Endometrium (tissue), 2 donors: ENCODE results near the gene MYO15A.

Source experiments
- FAIRE-seq: peaks from 2 replicates; lab custom pipeline; 2012; peaks lifted over from hg19 to GRCh38; lab: Jason Lieb, UNC
- donor health status: control.
- donor health status: control.

Gene MYO15A

DNA sequence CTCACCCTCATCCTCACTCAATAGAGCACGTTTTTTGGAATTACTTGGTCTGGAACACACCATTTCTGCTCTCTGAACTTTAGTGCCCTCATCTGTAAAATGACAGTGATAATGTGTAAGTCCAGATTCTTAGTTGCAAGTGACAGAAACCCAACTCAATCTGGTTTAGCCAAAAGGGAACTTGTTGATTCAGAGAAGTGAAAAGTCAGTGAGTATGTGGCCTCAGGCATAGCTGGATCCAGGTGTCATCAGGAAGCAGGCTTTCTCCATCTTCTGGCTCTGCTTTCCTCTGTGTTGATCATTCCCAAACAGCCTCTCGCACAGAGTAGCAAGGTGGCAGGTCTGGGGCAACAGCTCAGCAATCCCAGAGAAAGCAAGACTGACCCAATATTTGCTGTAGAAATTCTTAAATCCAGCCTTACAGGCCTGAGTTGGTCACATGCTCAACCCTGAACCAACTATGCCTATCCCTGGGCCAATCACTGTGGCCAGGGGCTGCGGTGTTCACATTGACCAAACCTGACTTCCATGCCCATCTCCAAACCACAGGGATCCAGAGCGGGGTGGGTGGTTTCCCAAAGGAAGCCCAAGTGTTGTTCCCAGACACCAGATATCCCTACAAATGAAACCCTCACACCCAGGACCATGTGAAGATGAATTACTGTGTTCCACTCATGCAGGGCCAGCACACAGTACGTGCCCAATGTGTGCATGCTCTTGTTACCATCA is 51.7 kb downstream of the MYO15A start:
- FAIRE-seq, result no peak

DNA sequence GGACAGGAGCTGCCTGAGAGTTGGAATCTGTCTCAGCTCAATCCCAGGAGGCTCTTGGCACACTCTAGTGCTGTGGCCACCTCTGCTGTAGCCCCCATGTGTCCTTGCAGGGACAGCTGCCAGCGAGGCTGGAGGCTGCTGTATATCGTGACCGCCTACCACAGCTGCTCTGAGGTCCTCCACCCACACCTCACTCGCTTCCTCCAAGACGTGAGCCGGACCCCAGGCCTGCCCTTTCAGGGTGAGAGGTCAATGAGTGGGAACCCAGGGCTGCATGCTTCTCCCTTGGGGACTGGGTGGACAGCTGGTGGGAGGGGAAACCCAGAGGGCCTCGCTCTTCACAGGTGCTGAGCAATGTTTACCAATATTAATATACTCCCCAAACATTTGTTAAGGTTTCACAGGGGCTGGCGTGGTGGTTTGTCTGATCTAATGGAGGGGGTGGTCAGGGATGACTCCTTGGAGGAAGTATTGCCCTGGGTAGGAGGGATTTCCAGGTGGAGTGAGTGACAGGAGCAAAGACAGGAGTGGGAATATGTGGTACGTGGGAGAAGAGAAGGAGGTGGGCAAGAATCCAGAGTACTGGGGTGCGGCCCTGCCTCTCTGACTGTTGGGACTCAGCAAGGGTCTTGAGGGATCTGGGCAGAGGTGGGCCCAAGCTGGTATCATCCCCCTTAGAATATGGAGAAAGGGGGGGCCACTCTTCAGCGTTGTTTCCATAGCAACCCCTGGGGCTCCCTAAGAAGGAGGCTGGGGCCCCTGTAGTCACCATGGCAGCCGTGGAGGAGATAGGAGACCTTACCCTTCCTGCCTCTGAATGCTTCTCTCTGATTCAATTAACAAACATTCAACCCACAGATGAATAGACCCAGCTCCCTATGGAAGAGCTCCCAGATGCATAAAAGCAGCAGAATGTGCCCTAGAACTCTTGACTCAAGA is 52.9 kb downstream of the MYO15A start:
- FAIRE-seq, result no peak

DNA sequence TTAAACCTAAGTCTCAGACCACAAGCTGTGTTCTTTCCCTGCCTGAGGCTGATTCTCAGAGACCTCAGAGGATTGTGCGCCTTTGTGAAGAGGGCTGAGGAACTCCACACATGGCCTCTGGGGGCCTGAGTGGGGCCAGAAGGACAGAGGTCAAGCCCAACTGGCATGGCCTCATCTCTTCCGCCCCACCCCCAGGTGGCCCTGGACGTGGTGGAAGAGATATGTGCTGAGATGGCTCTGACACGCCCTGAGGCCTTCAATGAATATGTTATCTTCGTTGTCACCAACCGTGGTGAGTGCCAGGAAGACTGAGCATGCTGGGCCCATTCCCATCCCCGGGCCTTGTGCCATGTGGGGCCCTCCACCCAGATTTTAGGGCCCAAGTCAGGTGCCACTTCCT is 55.0 kb downstream of the MYO15A start:
- no peak for FAIRE-seq

DNA sequence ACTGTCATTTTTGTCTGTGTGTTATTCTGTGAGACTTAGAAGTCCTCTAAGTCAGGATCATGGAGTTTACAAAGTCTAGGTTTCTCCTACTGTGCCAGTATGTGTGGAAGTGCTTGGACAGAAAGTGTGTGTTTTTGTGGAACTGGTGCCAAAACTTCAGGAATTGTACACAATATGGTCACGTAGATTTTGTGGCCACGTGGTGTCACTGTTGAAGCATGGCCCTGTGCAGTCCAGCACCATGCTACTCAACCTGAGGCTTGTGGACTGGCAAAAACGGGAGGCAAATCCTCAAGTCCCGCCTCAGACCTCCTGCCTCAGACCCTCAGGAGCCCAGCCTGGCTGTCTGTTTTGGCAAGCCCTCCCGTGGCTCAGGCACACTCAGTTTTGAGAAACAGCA is 58.3 kb downstream of the MYO15A start:
- FAIRE-seq, result no peak

GRCh38 chr17:18167421-18167820 is 58.9 kb downstream of the MYO15A start:
- FAIRE-seq, result no peak

DNA sequence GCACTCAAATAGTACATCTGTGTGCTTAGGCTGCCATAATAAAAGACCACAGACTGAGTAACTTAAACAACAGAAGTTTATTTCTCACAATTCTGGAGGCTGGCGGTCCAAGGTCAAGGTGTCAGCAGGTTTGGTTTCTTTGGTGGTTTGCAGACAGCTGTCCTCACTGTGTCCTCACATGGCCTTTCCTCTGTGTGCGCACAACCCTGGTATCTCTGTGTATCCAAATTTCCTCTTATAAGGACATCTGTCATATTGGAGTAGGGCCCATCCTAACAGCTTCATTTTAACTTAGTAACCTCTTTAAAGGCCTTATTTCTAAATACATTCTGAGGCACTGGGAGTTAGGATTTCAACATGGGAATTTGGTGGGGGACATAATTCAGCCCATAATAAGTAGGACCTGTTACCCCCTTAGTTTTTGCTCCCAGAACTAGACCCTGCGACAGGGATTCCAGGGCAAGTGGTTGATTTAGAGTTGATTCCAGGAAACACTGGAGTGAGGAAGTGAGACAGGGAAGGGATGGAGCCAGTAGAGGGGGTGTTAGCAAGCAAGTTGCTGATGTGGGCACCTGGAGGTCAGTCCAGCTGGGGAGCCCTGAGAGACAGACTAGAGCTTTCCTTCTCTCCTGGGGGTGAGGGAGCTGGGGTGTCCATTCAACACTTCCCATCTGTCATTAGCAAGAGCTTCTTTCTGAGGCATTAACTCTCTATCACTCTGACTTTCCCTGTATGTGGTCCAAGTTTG is 64.1 kb downstream of the MYO15A start:
- no peak for FAIRE-seq

DNA sequence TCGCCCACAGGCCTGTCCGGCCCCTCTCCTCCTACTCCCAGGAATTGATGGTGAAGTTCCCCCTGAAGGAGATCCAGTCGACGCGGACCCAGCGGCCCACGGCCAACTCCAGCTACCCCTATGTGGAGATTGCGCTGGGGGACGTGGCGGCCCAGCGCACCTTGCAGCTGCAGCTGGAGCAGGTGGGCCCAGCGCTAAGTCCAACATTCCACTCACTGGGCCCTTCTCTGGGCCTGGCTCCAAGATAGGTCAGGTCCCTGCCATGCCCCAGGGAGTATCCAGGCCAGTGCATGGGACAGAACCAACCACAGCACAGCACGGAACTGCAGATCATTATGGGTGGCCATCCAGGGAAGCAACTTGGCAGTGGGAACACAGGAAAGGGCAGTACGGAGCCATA is 65.2 kb downstream of the MYO15A start:
- no peak for FAIRE-seq

GRCh38 chr17:18176176-18176575 is 67.6 kb downstream of the MYO15A start:
- no peak for FAIRE-seq

DNA sequence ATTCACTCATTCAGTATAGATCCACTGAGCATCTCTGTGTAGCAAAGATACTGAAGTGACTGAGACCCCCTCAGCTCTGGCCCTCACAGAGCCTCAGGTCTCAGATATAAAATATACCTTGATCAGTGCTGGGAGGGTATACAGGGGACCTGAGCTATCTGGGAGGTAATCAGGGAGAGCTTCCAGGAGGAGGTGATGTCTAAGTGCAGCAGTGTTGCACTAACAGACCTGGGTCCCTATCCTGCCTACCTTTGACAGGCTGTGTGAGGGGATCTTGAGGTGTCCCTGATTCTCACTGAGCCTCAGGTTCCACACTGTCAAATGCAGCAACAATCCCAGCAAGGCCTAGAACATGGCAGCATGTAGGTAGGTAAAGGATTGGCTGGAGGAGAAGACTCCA is 68.6 kb downstream of the MYO15A start:
- FAIRE-seq, result no peak

- FAIRE-seq, result no peak
Observed at GRCh38 chr17:18177722-18178121, 69.2 kb downstream of the MYO15A start.

- FAIRE-seq, result no peak
Observed at GRCh38 chr17:18179196-18179595, 70.6 kb downstream of the MYO15A start.

DNA sequence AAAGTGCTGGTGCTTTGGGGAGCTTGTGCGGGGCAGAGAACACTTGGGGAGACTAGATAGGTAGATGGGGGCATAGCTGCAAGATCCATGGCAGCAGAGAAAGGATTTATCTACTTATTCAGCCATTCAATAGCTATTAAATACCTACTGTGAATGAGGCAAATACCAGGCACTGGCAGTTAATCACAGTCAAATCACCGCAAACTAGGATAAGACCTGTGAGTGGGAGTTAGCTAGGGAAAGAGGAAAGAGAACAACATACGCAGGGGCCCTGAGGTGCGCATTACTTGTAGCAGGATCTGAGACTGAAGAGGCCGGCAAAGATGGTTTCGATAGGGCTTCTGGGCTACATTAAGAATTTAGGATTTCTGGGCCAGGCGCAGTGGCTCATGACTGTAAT is 71.2 kb downstream of the MYO15A start:
- FAIRE-seq, result no peak

- FAIRE-seq, result no peak
Observed at GRCh38 chr17:18181358-18181757, 72.8 kb downstream of the MYO15A start.

DNA sequence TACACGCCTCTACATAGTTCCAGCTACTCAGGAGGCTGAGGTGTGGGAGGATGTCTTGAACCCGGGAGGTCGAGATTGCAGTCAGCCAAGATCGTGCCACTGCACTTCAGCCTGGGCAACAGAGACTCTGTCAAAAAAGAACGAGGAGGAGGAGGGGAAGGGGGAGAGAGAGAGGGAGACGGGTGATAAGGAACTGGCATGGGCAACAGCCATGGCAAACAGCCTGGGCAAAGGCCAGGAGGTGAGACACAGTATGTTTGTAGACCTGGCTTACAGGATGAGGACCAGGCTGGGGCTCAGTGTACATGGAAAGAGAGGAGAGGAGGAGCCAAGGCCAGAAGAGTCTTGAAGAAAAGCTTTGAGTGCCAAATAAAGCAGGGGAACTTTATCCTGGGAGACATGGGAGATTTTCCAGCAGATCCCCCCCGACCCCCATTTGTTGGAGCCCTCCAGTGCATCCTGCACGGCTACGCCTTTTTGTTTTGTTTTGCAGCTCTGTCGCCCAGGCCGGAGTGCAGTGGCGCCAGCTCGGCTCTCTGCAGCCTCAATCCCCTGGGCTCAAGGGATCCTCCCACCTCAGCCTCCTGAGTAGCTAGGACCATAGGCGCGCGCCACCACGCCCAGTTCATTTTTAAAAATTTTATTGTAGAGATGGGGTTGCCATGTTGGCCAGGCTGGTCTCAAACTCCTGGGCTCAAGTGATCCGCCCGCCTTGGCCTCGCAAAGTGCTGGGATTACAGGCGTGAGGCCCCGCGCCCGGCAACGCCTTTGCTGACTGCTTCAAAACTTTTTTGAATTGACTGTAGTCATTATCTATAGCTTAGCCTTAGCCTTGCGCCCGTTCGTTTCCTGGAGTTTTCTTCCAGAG is 73.8 kb downstream of the MYO15A start:
- FAIRE-seq, result no peak

DNA sequence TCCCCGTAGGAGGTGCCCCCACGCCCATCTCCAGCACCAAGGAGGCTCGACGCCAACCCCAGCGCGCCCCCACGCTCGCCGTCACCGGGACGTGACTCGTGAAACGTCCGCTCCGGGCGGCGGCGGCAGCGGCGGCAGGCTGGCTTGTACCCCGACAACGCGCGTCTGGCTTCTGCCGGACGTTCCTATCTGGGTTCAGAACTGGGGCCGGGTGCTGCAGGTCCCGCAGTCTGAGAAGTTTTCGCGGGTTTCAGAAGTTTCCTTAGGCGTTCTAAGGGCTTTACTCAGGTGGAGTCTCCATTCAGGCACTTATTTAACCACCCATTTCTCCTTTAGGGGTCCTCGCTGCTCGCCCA is 74.4 kb downstream of the MYO15A start:
- FAIRE-seq, result no peak

GRCh38 chr17:18183334-18184142 is 75.0 kb downstream of the MYO15A start, which contains the start of gene ALKBH5:
Gene ALKBH5 (plus strand): TSS chr17:18183828. CDS start chr17:18184244, 416 bp downstream.
- FAIRE-seq, result peak; percentile 94

DNA sequence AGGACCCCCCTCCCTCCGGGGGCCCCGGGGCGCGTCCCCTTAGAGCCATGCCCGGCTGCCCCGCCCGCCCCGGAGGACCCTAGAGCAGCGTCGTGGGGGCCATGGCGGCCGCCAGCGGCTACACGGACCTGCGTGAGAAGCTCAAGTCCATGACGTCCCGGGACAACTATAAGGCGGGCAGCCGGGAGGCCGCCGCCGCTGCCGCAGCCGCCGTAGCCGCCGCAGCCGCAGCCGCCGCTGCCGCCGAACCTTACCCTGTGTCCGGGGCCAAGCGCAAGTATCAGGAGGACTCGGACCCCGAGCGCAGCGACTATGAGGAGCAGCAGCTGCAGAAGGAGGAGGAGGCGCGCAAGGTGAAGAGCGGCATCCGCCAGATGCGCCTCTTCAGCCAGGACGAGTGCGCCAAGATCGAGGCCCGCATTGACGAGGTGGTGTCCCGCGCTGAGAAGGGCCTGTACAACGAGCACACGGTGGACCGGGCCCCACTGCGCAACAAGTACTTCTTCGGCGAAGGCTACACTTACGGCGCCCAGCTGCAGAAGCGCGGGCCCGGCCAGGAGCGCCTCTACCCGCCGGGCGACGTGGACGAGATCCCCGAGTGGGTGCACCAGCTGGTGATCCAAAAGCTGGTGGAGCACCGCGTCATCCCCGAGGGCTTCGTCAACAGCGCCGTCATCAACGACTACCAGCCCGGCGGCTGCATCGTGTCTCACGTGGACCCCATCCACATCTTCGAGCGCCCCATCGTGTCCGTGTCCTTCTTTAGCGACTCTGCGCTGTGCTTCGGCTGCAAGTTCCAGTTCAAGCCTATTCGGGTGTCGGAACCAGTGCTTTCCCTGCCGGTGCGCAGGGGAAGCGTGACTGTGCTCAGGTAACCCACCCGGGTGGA is 75.8 kb downstream of the MYO15A start:
- no peak for FAIRE-seq

GRCh38 chr17:18185391-18185790 is 76.8 kb downstream of the MYO15A start:
- FAIRE-seq, result no peak

- no peak for FAIRE-seq
Observed at GRCh38 chr17:18185832-18186626, 77.5 kb downstream of the MYO15A start.
